Pons (tissue), 1 donor: Measurements from ENCODE around the gene KISS1.
"Not testable (repeated sequence)": the region's sequence is repeated elsewhere in the genome, so short reads cannot be mapped to it uniquely, and the experiment has no call there.

Experiments
- DNase-seq: peaks from one replicate; pipeline ENCODE4 v3.0.0-alpha.2; 2016; ENCODE audit warnings: low spot score

The KISS1 gene

GRCh38 chr1:204196068-204196795, at the start of gene KISS1:
TSS of gene KISS1 (minus strand) at chr1:204196491. CDS start at chr1:204192876, 3,615 bp downstream.
- DNase-seq = no peak

- no peak for DNase-seq
Measured at GRCh38 chr1:204242920-204243319, 46.6 kb upstream of the KISS1 start.

GRCh38 chr1:204241914-204242313, 45.6 kb upstream of the KISS1 start:
- no peak for DNase-seq

- DNase-seq = no peak
Measured at GRCh38 chr1:204241050-204241449, 44.8 kb upstream of the KISS1 start.

- DNase-seq = no peak
Measured at GRCh38 chr1:204240233-204240632, 43.9 kb upstream of the KISS1 start.

GRCh38 chr1:204239401-204239800, 43.1 kb upstream of the KISS1 start:
- not testable (repeated sequence) for DNase-seq

GRCh38 chr1:204238520-204238919, 42.2 kb upstream of the KISS1 start:
- not testable (repeated sequence) for DNase-seq

GRCh38 chr1:204237515-204237914, 41.2 kb upstream of the KISS1 start:
- DNase-seq = not testable (repeated sequence)

GRCh38 chr1:204232526-204232925, 36.2 kb upstream of the KISS1 start:
- DNase-seq = no peak

- no peak for DNase-seq
Measured at GRCh38 chr1:204230211-204230610, 33.9 kb upstream of the KISS1 start.

GRCh38 chr1:204228896-204229295, 32.6 kb upstream of the KISS1 start:
- DNase-seq = no peak

- DNase-seq = no peak
Measured at GRCh38 chr1:204227996-204228785, 31.9 kb upstream of the KISS1 start.

GRCh38 chr1:204227351-204227750, 31.1 kb upstream of the KISS1 start:
- DNase-seq = no peak

- no peak for DNase-seq
Measured at GRCh38 chr1:204225841-204226735, 29.8 kb upstream of the KISS1 start.

GRCh38 chr1:204224655-204225054, 28.4 kb upstream of the KISS1 start:
- DNase-seq = no peak

- DNase-seq = no peak
Measured at GRCh38 chr1:204223129-204223860, 27.0 kb upstream of the KISS1 start.

- DNase-seq = no peak
Measured at GRCh38 chr1:204222764-204223055, 26.4 kb upstream of the KISS1 start.

- DNase-seq = no peak
Measured at GRCh38 chr1:204222006-204222763, 25.9 kb upstream of the KISS1 start.

GRCh38 chr1:204221271-204221670, 25.0 kb upstream of the KISS1 start:
- no peak for DNase-seq

- no peak for DNase-seq
Measured at GRCh38 chr1:204219971-204220616, 23.8 kb upstream of the KISS1 start.

GRCh38 chr1:204218552-204218951, 22.3 kb upstream of the KISS1 start:
- no peak for DNase-seq
